H1 (cell line): ENCODE results near the gene CLEC16A.

Experiments
- CHD2 ChIP-seq: IDR thresholded peaks from 2 replicates; pipeline ENCODE4 v1.6.1; 2012; ENCODE audit warnings: low read length, improper control_type of control experiment
- KDM4A ChIP-seq: IDR thresholded peaks from one replicate; pipeline ENCODE4 v1.7.1; 2012; ENCODE audit warnings: low read depth, mild to moderate bottlenecking, moderate library complexity, low read length, inconsistent platforms; ENCODE audit not compliant: severe bottlenecking
- NRF1 ChIP-seq: IDR thresholded peaks from 2 replicates; pipeline ENCODE4 v1.6.1; 2011; ENCODE audit warnings: mild to moderate bottlenecking, low read depth, low read length, improper control_type of control experiment
- TF ChIP-seq, protein P1 (sequence below), 3 experiments: IDR thresholded peaks; 1 replicate in 2 of 3; 2 replicates in 1 of 3; pipeline versions ENCODE4 v1.5.1 to v1.6.1; 2011; ENCODE audit warnings: low read length in 3 of 3, mild to moderate bottlenecking in 3 of 3, inconsistent platforms in 2 of 3, low read depth in 1 of 3, moderate library complexity in 1 of 3; ENCODE audit not compliant: insufficient read depth in 1 of 3; ENCODE audit errors: control extremely low read depth in 1 of 3

DNA sequence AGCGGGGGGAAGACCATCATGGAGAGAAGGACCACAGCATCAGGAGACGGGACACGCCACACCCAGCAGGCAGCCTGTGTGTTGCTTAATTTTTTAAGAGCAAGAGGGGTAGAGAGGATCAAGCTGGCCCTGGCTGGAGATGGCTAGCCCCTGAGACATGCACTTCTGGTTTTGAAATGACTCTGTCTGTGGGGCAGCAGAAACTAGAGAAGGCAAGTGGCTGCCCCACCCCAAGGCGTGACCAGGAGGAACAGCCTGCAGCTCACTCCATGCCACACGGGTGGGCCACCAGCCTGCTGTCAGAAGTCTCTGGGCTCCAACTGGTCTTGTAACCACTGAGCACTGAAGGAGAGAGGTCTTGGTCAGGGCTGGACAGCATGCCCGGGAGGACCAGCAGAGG, 236.1 kb downstream of the CLEC16A start:
- TF ChIP-seq, protein P1, sequence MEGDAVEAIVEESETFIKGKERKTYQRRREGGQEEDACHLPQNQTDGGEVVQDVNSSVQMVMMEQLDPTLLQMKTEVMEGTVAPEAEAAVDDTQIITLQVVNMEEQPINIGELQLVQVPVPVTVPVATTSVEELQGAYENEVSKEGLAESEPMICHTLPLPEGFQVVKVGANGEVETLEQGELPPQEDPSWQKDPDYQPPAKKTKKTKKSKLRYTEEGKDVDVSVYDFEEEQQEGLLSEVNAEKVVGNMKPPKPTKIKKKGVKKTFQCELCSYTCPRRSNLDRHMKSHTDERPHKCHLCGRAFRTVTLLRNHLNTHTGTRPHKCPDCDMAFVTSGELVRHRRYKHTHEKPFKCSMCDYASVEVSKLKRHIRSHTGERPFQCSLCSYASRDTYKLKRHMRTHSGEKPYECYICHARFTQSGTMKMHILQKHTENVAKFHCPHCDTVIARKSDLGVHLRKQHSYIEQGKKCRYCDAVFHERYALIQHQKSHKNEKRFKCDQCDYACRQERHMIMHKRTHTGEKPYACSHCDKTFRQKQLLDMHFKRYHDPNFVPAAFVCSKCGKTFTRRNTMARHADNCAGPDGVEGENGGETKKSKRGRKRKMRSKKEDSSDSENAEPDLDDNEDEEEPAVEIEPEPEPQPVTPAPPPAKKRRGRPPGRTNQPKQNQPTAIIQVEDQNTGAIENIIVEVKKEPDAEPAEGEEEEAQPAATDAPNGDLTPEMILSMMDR (IDR thresholded peaks at IDR 0.05; ENCODE audit: control extremely low read depth in 1 of 3, insufficient read depth in 1 of 3, low read depth in 1 of 3, low read length in 3 of 3): no peak
- TF ChIP-seq KDM4A (no peak), CHD2 (no peak), NRF1 (no peak)
